ENCODE results near the gene ADAM12. TPM values are rescaled to one million over a fixed set of nuclear protein-coding genes. Genes with fewer than 3 reads are reported as not detected.

ADAM12 gene
- total and polyA plus RNA-seq, 7 donors = under 0.01 to 0.82 (median 0.46) TPM; not detected in 1

- Histone ChIP-seq H3K27ac (no peak overlapping the region), H3K4me3 (no peak overlapping the region), H3K27me3 (no peaks in the 10 kb centered on the region), H3K36me3 (no peaks in the 10 kb centered on the region), H3K4me1 (no peaks in the 10 kb centered on the region), H3K9me3 (no peaks in the 10 kb centered on the region)
- no peak for DNase-seq
- no peak for TF ChIP-seq CTCF (IDR thresholded peaks at IDR 0.05)
- no peak for TF ChIP-seq EP300 (IDR thresholded peaks at IDR 0.05)
- TF ChIP-seq POLR2A (IDR thresholded peaks at IDR 0.05) = no peak
- TF ChIP-seq POLR2AphosphoS5 (IDR thresholded peaks at IDR 0.05) = no peak
- 79 to 81% methylated on average over 7 of the region's 7 CpGs for WGBS, 2 donors
- intact Hi-C loops (cut with DNase I) = no loop called here
Measured at GRCh38 chr10:126169899-126170298, 218.4 kb downstream of the ADAM12 start.

DNA sequence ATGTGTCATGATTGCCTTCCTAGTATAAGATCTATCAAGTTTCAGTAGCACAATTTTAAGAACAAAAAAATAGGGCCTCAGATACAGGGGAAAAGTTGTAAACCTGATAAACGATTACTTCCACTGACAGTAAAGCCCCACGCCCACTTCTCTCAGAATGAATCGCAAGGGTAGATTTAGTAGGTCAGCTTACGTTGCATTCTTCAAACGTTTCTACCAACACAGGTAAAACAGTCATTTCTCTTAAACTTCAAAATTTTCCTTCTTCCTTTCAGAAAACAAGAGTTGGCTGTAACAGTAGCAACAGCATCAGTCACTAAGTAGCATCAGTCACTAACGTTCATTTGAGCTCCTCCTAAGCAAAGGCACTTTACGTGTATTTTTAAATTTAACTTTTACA is 221.5 kb downstream of the ADAM12 start:
- intact Hi-C loops (cut with DNase I) = no loop called here
- no peaks in the 10 kb centered on the region for H3K4me1 ChIP-seq
- WGBS, 2 donors = 71 to 80% methylated on average over 7 of the region's 7 CpGs

GRCh38 chr10:126165874-126166273 is 222.4 kb downstream of the ADAM12 start:
- TF ChIP-seq EP300 (IDR thresholded peaks at IDR 0.05) = no peak
- TF ChIP-seq POLR2AphosphoS5 (IDR thresholded peaks at IDR 0.05) = no peak
- no peak for TF ChIP-seq CTCF (IDR thresholded peaks at IDR 0.05)
- no peak for TF ChIP-seq POLR2A (IDR thresholded peaks at IDR 0.05)
- H3K9me3 ChIP-seq = no peaks in the 10 kb centered on the region
- H3K4me1 ChIP-seq = no peaks in the 10 kb centered on the region
- 88 to 89% methylated on average over 2 of the region's 2 CpGs for WGBS, 2 donors
- no peak overlapping the region for H3K27ac ChIP-seq
- DNase-seq = no peak
- intact Hi-C loops (cut with DNase I) = no loop called here
- H3K36me3 ChIP-seq = no peaks in the 10 kb centered on the region
- no peaks in the 10 kb centered on the region for H3K27me3 ChIP-seq
- no peak overlapping the region for H3K4me3 ChIP-seq

More for the DNA sequence above, 221.5 kb downstream of the ADAM12 start:
- Histone ChIP-seq H3K27me3 (no peaks in the 10 kb centered on the region), H3K36me3 (no peaks in the 10 kb centered on the region), H3K4me3 (no peak overlapping the region), H3K9me3 (no peaks in the 10 kb centered on the region), H3K27ac (no peak overlapping the region)
- TF ChIP-seq POLR2A (IDR thresholded peaks at IDR 0.05) (no peak), POLR2AphosphoS5 (IDR thresholded peaks at IDR 0.05) (no peak), EP300 (IDR thresholded peaks at IDR 0.05) (no peak), CTCF (IDR thresholded peaks at IDR 0.05) (no peak)
- DNase-seq = no peak

DNA sequence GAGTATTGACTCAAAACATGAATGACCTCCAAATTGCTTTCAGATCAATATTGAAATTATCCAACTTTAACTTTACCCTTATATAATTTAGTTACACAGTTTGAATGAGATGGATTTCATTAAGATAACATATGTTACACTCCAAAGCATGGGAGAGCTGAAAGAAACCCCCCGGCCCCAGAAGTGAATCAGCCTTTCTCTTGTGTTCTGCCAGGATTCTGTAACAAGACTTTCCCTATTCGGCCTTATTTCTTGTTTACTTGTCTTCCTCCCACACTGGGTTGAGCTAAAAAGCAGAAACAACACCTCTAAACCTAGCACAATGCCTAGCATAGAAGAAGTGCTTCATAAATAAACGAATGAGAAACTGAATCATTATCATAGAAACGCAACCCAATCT is 224.8 kb downstream of the ADAM12 start:
- H3K27me3 ChIP-seq = no peaks in the 10 kb centered on the region
- H3K4me1 ChIP-seq = no peaks in the 10 kb centered on the region
- H3K9me3 ChIP-seq = no peaks in the 10 kb centered on the region
- H3K36me3 ChIP-seq = no peaks in the 10 kb centered on the region
- no peak overlapping the region for H3K27ac ChIP-seq
- TF ChIP-seq POLR2A (IDR thresholded peaks at IDR 0.05) (no peak), CTCF (IDR thresholded peaks at IDR 0.05) (no peak), EP300 (IDR thresholded peaks at IDR 0.05) (no peak), POLR2AphosphoS5 (IDR thresholded peaks at IDR 0.05) (no peak)
- intact Hi-C loops (cut with DNase I) = no loop called here
- no peak for DNase-seq
- WGBS, 2 donors = 77 to 83% methylated on average over 4 of the region's 4 CpGs
- H3K4me3 ChIP-seq = no peak overlapping the region

GRCh38 chr10:126161691-126162090 is 226.6 kb downstream of the ADAM12 start:
- Histone ChIP-seq H3K27ac (no peak overlapping the region), H3K27me3 (no peaks in the 10 kb centered on the region), H3K4me1 (no peaks in the 10 kb centered on the region), H3K9me3 (no peaks in the 10 kb centered on the region), H3K4me3 (no peak overlapping the region), H3K36me3 (no peaks in the 10 kb centered on the region)
- TF ChIP-seq POLR2AphosphoS5 (IDR thresholded peaks at IDR 0.05) (no peak), CTCF (IDR thresholded peaks at IDR 0.05) (no peak), POLR2A (IDR thresholded peaks at IDR 0.05) (no peak), EP300 (IDR thresholded peaks at IDR 0.05) (no peak)
- intact Hi-C loops (cut with DNase I) = no loop called here
- WGBS, 2 donors = 41 to 70% methylated on average over 5 of the region's 5 CpGs
- DNase-seq = no peak

Data from sigmoid colon (tissue), 7 donors.